ENCODE results near the gene SLC24A3.

Gene SLC24A3

DNA sequence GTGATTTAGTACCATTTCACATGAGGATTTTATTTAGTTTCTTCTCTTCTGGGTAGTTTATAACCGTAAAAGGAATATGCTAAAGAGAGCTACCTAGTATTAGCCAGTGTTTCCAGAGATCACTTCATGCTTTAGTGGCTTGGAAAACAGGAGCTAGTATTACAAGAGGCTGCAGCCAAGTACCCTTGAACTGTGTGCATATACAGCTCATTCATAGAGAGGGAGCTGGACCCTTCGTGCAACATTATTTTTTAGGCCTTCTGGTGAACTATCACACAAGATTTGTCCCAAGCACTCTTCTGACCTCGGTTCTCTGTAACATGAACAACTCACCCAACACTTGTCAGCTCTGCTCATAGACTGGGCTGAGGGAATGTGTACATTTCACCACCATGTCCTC is 470.7 kb downstream of the SLC24A3 start:
- TF ChIP-seq, protein P1, sequence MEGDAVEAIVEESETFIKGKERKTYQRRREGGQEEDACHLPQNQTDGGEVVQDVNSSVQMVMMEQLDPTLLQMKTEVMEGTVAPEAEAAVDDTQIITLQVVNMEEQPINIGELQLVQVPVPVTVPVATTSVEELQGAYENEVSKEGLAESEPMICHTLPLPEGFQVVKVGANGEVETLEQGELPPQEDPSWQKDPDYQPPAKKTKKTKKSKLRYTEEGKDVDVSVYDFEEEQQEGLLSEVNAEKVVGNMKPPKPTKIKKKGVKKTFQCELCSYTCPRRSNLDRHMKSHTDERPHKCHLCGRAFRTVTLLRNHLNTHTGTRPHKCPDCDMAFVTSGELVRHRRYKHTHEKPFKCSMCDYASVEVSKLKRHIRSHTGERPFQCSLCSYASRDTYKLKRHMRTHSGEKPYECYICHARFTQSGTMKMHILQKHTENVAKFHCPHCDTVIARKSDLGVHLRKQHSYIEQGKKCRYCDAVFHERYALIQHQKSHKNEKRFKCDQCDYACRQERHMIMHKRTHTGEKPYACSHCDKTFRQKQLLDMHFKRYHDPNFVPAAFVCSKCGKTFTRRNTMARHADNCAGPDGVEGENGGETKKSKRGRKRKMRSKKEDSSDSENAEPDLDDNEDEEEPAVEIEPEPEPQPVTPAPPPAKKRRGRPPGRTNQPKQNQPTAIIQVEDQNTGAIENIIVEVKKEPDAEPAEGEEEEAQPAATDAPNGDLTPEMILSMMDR (IDR thresholded peaks at IDR 0.05; ENCODE audit: insufficient read depth, low read depth, low read length, missing control alignments): no peak
- H3K4me3 ChIP-seq (ENCODE audit: low read length): no peak overlapping the region
- DNase-seq (ENCODE audit: low read depth): no peak

DNA sequence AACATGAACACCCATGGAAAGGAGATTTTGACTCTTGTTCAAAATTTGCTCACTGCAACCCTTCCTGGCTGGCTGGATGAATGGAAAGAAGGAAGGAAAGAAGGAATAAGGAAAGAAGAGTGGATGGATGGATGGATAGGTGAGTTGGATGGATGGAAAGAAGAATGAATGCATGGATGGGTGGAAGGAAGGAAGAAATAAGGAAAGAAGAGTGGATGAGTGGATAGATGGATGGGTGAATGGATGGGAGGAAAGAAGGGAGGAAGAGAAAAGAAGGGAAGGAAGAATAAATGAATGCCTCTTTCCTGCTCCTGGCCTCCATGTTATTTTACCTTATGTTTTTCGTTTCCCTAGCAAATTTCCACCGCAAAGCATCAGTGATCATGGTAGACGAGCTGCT is 471.4 kb downstream of the SLC24A3 start:
- H3K4me3 ChIP-seq (ENCODE audit: low read length): no peak overlapping the region
- TF ChIP-seq, protein P1 (IDR thresholded peaks at IDR 0.05; ENCODE audit: insufficient read depth, low read depth, low read length, missing control alignments): no peak
- DNase-seq (ENCODE audit: low read depth): no peak

DNA sequence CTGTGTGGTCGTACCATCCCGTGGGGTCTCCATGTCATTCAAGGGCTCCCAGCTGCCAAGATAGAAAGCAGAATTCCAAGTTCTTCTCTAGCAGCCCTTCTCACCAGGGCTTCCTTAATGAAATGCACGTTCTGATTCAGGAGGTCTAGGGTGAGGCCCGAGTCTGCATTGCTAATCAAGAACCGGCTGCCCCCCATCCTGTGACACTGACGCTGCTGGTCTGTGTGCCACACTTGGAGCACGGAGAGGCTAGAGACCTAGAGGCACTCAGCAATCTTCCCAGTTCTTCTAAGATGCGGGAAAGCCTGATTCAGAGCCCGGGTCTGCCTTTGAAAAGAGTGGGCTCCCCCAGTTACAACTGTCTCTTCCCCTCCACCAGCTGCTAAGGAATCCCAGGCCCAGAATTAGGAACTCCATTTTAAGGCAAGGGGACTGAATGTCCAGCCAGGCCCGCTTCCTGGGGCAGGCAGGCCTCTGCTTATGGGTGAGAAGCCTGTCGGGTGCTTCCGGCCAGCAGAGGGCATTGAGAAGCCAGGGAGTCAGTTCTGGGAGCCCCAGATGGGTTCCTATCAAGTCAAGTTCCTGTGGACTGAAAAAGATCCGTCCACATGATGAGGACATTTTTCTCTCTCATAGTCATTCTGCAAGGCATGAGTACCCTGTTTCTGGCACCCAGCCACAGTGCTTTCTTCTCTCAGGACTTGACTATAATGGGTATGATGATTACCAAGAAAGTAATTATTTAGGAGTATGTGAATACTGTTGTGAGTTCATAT is 475.8 kb downstream of the SLC24A3 start:
- no peak overlapping the region for H3K4me3 ChIP-seq (ENCODE audit: low read length)
- DNase-seq (ENCODE audit: low read depth): peak; percentile 92
- TF ChIP-seq, protein P1 (IDR thresholded peaks at IDR 0.05; ENCODE audit: insufficient read depth, low read depth, low read length, missing control alignments): peak; percentile 72

DNA sequence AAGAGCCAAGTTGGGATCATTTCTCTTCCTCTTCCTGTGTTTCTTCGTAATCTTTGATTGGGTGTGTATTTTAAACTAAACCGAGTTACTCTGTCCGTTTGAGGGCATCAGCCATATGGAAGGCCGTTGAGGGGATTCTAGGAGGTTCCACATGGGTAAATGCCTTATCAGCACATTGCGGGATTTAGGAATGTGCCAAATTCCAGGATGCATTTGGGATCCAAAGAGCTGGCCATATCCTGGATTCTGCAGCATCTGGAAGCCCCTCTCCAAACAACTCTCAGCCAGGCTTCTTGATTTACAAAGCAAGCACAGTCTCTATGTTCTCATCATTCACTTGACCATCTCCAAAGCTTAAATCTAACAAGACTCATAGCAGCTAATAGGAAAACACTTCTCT is 478.0 kb downstream of the SLC24A3 start:
- TF ChIP-seq, protein P1 (IDR thresholded peaks at IDR 0.05; ENCODE audit: insufficient read depth, low read depth, low read length, missing control alignments): no peak
- H3K4me3 ChIP-seq (ENCODE audit: low read length): no peak overlapping the region
- no peak for DNase-seq (ENCODE audit: low read depth)

DNA sequence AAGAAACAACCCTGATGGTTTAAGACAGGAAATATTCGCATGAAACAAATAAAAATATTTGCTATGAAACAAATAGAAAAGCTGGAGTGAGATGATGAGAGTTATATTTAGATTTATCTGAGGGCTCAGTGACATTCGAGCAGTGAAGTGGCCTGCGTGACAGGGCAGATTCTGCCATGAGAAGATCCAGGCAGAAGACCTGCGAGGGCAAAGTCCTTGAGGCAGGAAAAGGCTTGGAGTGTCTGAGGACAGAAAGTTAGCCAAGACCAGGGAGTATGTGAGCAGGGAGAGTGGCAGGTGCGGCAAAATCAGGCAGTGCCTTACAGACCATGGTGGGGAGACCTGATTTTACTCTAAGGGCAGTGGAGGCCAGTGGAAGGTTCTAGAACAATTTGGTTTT is 478.7 kb downstream of the SLC24A3 start:
- DNase-seq (ENCODE audit: low read depth): no peak
- TF ChIP-seq, protein P1 (IDR thresholded peaks at IDR 0.05; ENCODE audit: insufficient read depth, low read depth, low read length, missing control alignments): no peak
- H3K4me3 ChIP-seq (ENCODE audit: low read length): no peak overlapping the region

DNA sequence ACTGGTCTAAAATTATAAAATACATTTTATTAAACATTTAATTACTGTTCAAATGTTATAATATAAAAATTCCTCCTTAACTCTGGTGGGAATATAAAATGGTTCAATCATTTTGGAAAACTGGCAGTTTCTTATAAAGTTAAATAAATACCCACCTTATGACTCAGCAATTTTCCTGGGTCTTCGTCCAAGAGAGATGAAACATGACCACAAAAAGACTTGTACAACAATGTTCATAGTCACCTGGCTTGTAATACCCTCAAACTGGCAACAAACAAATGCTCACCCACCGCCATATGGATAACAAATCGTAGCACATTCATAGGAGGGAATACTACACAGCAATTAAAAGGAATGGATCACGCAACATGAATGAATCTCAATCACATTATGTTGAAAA is 479.7 kb downstream of the SLC24A3 start:
- TF ChIP-seq, protein P1 (IDR thresholded peaks at IDR 0.05; ENCODE audit: insufficient read depth, low read depth, low read length, missing control alignments): no peak
- H3K4me3 ChIP-seq (ENCODE audit: low read length): no peak overlapping the region
- DNase-seq (ENCODE audit: low read depth): no peak

DNA sequence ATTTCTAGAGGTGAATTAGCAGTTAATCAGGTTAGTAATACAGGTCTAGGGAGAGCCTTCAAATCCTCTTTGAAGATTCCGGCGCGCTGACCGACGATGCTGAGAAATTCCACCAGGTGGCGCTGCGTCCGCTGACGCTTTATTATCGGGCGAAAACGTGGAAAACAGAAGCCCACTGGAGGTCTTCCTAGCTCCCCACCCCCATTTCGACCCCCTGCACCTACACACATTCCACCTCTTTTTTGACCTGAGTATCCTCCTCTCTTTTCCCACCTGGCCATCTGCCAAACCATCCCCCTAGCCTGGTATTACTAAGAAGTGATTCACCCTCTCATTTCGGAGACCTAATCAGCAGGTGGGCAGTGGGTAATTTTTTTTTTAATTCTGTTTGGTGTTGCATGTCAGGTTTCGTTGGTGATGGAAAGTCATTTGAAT is 480.3 kb downstream of the SLC24A3 start:
- peak; percentile 59 for DNase-seq (ENCODE audit: low read depth)
- no peak overlapping the region for H3K4me3 ChIP-seq (ENCODE audit: low read length)
- TF ChIP-seq, protein P1 (IDR thresholded peaks at IDR 0.05; ENCODE audit: insufficient read depth, low read depth, low read length, missing control alignments): peak; percentile 85
